Calu3 (cell line): ENCODE results near the gene TBC1D17. TPM values are rescaled to one million over a fixed set of nuclear protein-coding genes. Genes with fewer than 3 reads are reported as not detected.

Source experiments
- BruUV-seq: library from RNA; stranded (reverse); fragments of 400-500 nt; replicated peaks from 2 replicates; lab custom pipeline; 2021; lab: Mats Ljungman, UMichigan
- CTCF ChIA-PET: fragments of 300-600 bp; sonication (Branson Sonifier 250); formaldehyde crosslinking; loops from one replicate; lab custom pipeline; 2022; ENCODE audit warnings: antibody characterized with exemption; lab: Charles Lee
- DNase-seq: peaks from one replicate; pipeline ENCODE4 v3.0.0; 2022
- H3K27ac Mint-ChIP-seq: one replicate; pipeline ENCODE4 v1.8.0; 2022; ENCODE audit warnings: mixed read lengths; ENCODE audit not compliant: unreplicated experiment
- H3K27me3 Mint-ChIP-seq: one replicate; pipeline ENCODE4 v1.8.0; 2022; ENCODE audit warnings: mixed read lengths; ENCODE audit not compliant: unreplicated experiment
- H3K36me3 Mint-ChIP-seq: one replicate; pipeline ENCODE4 v1.8.0; 2022; ENCODE audit warnings: mild to moderate bottlenecking, moderate library complexity, mixed read lengths; ENCODE audit not compliant: insufficient read depth, unreplicated experiment
- H3K4me1 Mint-ChIP-seq: one replicate; pipeline ENCODE4 v1.8.0; 2022; ENCODE audit warnings: mild to moderate bottlenecking, low read depth, mixed read lengths; ENCODE audit not compliant: unreplicated experiment
- H3K4me3 Mint-ChIP-seq: one replicate; pipeline ENCODE4 v1.8.0; 2022; ENCODE audit warnings: mild to moderate bottlenecking, low read depth, moderate library complexity, mixed read lengths; ENCODE audit not compliant: unreplicated experiment
- H3K9me3 Mint-ChIP-seq: one replicate; pipeline ENCODE4 v1.8.0; 2022; ENCODE audit warnings: low read depth, mixed read lengths; ENCODE audit not compliant: unreplicated experiment
- CTCF ChIP-seq: fragments of 200-600 bp; IDR thresholded peaks from one replicate; pipeline ENCODE4 v1.8.0; 2022; ENCODE audit warnings: antibody characterized with exemption; ENCODE audit not compliant: unreplicated experiment
- intact Hi-C: fragments of 100-400 bp; cut with micrococcal nuclease; formaldehyde crosslinking; loops from one replicate; pipeline ENCODE4 v1.10.0; 2022; ENCODE audit not compliant: unreplicated experiment
- total RNA-seq: library from RNA; stranded (reverse); gene quantifications from 2 replicates; pipeline ENCODE4 v1.2.3, GENCODE V29; 2022

The TBC1D17 gene
- total RNA-seq, 1 experiment from 2014 or later = 56.9 TPM

GRCh38 chr19:49879243-49879963 lies 1.9 kb downstream of the TBC1D17 start:
- no TSS peak for BruUV-seq
- no peak overlapping the region for H3K27ac Mint-ChIP-seq
- CTCF ChIA-PET = interaction anchor here (1.4 kb wide), 1 partner anchor 10 kb away, joined by 3 read pairs; no protein-coding TSS in a partner anchor

GRCh38 chr19:49880162-49880869 lies 2.8 kb downstream of the TBC1D17 start:
- no peak for TF ChIP-seq CTCF
- no TSS peak for BruUV-seq
- intact Hi-C loops = no loop called here
- no peaks in the 10 kb centered on the region for H3K9me3 Mint-ChIP-seq
- no peak overlapping the region for H3K27ac Mint-ChIP-seq
- DNase-seq = no peak
- H3K4me1 Mint-ChIP-seq = peaks cover 17% of the 10 kb centered on the region
- CTCF ChIA-PET = no interaction called here
- no peaks in the 10 kb centered on the region for H3K36me3 Mint-ChIP-seq
- no peak overlapping the region for H3K4me3 Mint-ChIP-seq
- H3K27me3 Mint-ChIP-seq = no peaks in the 10 kb centered on the region

More at GRCh38 chr19:49879243-49879963, 1.9 kb downstream of the TBC1D17 start:
- intact Hi-C loops = no loop called here
- Mint-ChIP-seq H3K9me3 (no peaks in the 10 kb centered on the region), H3K4me1 (peaks cover 17% of the 10 kb centered on the region), H3K4me3 (no peak overlapping the region), H3K27me3 (no peaks in the 10 kb centered on the region), H3K36me3 (no peaks in the 10 kb centered on the region)
- no peak for TF ChIP-seq CTCF
- DNase-seq = no peak

DNA sequence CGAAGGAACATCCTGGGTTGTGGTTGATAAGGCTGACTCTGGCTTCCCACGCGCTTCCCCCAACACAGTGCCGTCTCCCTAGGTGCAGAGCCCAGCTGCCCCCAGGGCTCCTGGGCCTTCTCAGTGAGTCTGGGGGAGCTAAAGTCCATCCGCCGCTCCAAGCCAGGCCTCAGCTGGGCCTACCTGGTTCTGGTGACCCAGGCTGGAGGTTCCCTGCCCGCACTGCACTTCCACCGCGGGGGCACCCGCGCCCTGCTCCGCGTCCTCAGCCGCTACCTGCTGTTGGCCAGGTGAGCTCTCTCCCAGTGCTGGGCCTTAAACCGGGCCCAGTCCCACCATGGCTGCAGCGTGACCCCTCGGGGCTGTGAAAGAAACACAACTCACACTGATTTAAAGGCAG lies 3.7 kb downstream of the TBC1D17 start:
- CTCF ChIA-PET = no interaction called here

More for the DNA sequence above, 3.7 kb downstream of the TBC1D17 start:
- H3K9me3 Mint-ChIP-seq = no peaks in the 10 kb centered on the region
- no peaks in the 10 kb centered on the region for H3K36me3 Mint-ChIP-seq
- BruUV-seq = no TSS peak
- H3K27me3 Mint-ChIP-seq = no peaks in the 10 kb centered on the region
- intact Hi-C loops = no loop called here
- peaks cover 17% of the 10 kb centered on the region for H3K4me1 Mint-ChIP-seq
- no peak for DNase-seq
- no peak overlapping the region for H3K4me3 Mint-ChIP-seq
- no peak for TF ChIP-seq CTCF
- no peak overlapping the region for H3K27ac Mint-ChIP-seq
